Hepatocyte (in vitro differentiated cells): ENCODE measurements around the gene TACC2. TPM values are rescaled to one million over a fixed set of nuclear protein-coding genes. Genes with fewer than 3 reads are reported as not detected.

Source experiments
- DNase-seq: peaks from one replicate; pipeline ENCODE4 v3.0.0-alpha.2; 2016; ENCODE audit warnings: low spot score
- H2AFZ ChIP-seq: fragments of 200-600 bp; sonication (generic); 2 replicates; pipeline ENCODE4 v1.6.0; 2016; ENCODE audit warnings: antibody characterized with exemption, mild to moderate bottlenecking
- H3K27ac ChIP-seq: fragments of 200-600 bp; sonication (generic); 2 replicates; pipeline ENCODE4 v1.5.1; 2016; ENCODE audit warnings: mild to moderate bottlenecking
- H3K27me3 ChIP-seq: fragments of 200-600 bp; sonication (generic); 2 replicates; pipeline ENCODE4 v1.6.1; 2016
- H3K36me3 ChIP-seq: fragments of 200-600 bp; sonication (generic); replicated peaks from 2 replicates; pipeline ENCODE4 v1.5.1; 2016; ENCODE audit warnings: low read depth; ENCODE audit not compliant: insufficient read depth
- H3K4me1 ChIP-seq: fragments of 200-600 bp; sonication (generic); 2 replicates; pipeline ENCODE4 v1.5.1; 2016; ENCODE audit warnings: mild to moderate bottlenecking, moderate library complexity; ENCODE audit not compliant: insufficient read depth
- H3K4me2 ChIP-seq: fragments of 200-600 bp; sonication (generic); 2 replicates; pipeline ENCODE4 v1.6.0; 2016
- H3K4me3 ChIP-seq: fragments of 200-600 bp; sonication (generic); 2 replicates; pipeline ENCODE4 v1.5.1; 2016; ENCODE audit warnings: mild to moderate bottlenecking
- H3K79me2 ChIP-seq: fragments of 200-600 bp; sonication (generic); 2 replicates; pipeline ENCODE4 v1.6.0; 2017; ENCODE audit warnings: mild to moderate bottlenecking
- H3K9me2 ChIP-seq: fragments of 200-600 bp; sonication (generic); replicated peaks from 2 replicates; pipeline ENCODE4 v1.6.0; 2017; ENCODE audit warnings: mild to moderate bottlenecking; ENCODE audit not compliant: insufficient read depth
- H3K9me3 ChIP-seq: fragments of 200-600 bp; sonication (generic); 2 replicates; pipeline ENCODE4 v1.5.1; 2016; ENCODE audit warnings: low read depth, mild to moderate bottlenecking
- H4K20me1 ChIP-seq: fragments of 200-600 bp; sonication (generic); 2 replicates; pipeline ENCODE4 v1.6.0; 2016; ENCODE audit warnings: mild to moderate bottlenecking; ENCODE audit not compliant: insufficient read depth, poor library complexity, severe bottlenecking
- EZH2 ChIP-seq: fragments of 200-600 bp; sonication (generic); IDR thresholded peaks from 2 replicates; pipeline ENCODE4 v1.6.1; 2016; ENCODE audit warnings: antibody characterized with exemption, mild to moderate bottlenecking, borderline replicate concordance
- EZH2phosphoT487 ChIP-seq: fragments of 200-600 bp; sonication (generic); IDR thresholded peaks from one replicate; pipeline ENCODE4 v1.6.1; 2018; ENCODE audit warnings: antibody characterized with exemption, mild to moderate bottlenecking, low read depth, moderate library complexity; ENCODE audit not compliant: unreplicated experiment, severe bottlenecking
- WGBS: methylation state at CpG from one replicate; pipeline ENCODE4 v1.1.6; 2016; ENCODE audit warnings: low lambda C conversion rate; ENCODE audit errors: missing lambda C conversion rate; 5-methylcytosine and 5-hydroxymethylcytosine counted together
- polyA plus RNA-seq: library from polyadenylated mRNA; unstranded; fragments of >200 nt; fragmentation: Nextera tagmentation; extraction: Ambion mirVana; gene quantifications from 2 replicates; pipeline ENCODE4 v1.2.1, GENCODE V29; 2016
- total RNA-seq: library from RNA; depleted of rRNA; stranded (reverse); fragments of >200 nt; gene quantifications from 2 replicates; pipeline ENCODE4 v1.2.3, GENCODE V29; 2014
- TF ChIP-seq, protein P1 (sequence below): fragments of 200-600 bp; sonication (generic); IDR thresholded peaks from 2 replicates; pipeline ENCODE4 v1.5.1; 2016; ENCODE audit warnings: antibody characterized with exemption, mild to moderate bottlenecking; ENCODE audit not compliant: poor library complexity

The TACC2 gene
- total and polyA plus RNA-seq, 2 experiments from 2014 or later = 20.0 to 34.6 TPM

DNA sequence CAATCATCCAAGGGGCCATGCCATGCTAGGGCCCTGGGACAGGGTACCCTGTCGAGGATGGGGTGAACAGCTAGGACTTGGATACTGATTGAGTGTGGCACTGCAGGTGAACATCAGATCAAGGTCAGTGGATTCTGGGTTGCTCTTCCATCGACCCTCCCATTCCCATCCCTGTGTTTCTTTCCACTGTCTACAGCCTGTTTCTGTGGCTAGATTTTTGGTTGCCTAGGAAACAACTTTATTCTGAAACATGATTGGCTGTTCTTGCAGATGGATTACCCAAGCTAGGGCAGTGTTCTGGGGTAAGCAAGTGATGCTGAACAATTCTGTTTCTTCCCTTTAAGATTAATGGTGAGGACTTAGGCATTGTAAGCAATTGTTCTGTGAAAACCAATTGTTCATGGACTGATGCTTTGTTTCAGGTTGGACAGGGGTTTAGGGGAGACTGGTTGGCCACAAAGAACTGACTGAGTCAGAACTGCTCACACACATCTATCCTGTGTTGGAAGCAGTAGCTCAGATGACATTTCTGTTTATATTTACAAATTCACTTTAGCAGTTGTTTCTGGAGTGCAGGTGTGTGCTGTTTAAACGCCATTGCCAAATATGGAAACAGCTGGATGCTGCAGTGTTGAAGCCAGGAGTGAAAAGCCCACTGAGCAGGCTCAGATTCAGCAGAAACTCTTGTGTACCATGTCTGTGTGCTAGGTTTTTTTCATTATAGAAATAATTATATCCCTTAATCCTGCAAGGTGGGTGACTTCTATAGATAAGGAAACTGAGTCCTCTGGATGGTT is 179.8 kb downstream of the TACC2 start:
- H3K79me2 ChIP-seq = peaks cover 46% of the 10 kb centered on the region
- H3K27ac ChIP-seq = no peak overlapping the region
- H3K4me1 ChIP-seq = peaks cover 19% of the 10 kb centered on the region

DNA sequence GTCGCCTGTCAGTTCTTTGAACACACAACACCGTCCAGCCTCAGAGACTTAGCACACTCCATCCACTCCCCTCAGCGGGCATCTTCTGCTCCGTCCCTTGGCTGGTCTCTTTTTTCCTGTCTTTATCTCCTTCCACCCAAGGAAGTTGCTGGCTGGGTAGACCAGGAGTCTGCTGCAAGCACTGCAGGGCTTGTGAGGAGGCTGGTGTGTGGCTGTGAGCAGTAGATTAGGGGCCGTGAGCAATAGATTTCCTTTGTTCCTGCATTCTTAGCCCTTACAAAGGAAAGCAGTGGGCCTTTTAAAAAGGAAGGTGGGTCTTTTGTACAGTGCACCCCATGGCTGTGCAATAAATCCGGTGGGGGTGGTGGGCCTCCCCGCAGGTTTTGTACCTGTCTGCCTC is 181.8 kb downstream of the TACC2 start:
- 78% methylated on average over 7 of the region's 7 CpGs for WGBS
- Histone ChIP-seq H3K27ac (peak overlapping the region; percentile 71), H4K20me1 (peaks cover 18% of the 10 kb centered on the region)

More for the DNA sequence above, 179.8 kb downstream of the TACC2 start:
- 90% methylated on average over 3 of the region's 3 CpGs for WGBS
- no peak for DNase-seq
- no peaks in the 10 kb centered on the region for H3K27me3 ChIP-seq
- H2AFZ ChIP-seq = no peak overlapping the region
- H3K9me3 ChIP-seq = no peaks in the 10 kb centered on the region
- peaks cover 33% of the 10 kb centered on the region for H4K20me1 ChIP-seq
- no peaks in the 10 kb centered on the region for H3K9me2 ChIP-seq
- H3K4me3 ChIP-seq = no peak overlapping the region
- no peak for TF ChIP-seq EZH2
- TF ChIP-seq, protein P1, sequence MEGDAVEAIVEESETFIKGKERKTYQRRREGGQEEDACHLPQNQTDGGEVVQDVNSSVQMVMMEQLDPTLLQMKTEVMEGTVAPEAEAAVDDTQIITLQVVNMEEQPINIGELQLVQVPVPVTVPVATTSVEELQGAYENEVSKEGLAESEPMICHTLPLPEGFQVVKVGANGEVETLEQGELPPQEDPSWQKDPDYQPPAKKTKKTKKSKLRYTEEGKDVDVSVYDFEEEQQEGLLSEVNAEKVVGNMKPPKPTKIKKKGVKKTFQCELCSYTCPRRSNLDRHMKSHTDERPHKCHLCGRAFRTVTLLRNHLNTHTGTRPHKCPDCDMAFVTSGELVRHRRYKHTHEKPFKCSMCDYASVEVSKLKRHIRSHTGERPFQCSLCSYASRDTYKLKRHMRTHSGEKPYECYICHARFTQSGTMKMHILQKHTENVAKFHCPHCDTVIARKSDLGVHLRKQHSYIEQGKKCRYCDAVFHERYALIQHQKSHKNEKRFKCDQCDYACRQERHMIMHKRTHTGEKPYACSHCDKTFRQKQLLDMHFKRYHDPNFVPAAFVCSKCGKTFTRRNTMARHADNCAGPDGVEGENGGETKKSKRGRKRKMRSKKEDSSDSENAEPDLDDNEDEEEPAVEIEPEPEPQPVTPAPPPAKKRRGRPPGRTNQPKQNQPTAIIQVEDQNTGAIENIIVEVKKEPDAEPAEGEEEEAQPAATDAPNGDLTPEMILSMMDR = no peak
- no peak for TF ChIP-seq EZH2phosphoT487
- H3K36me3 ChIP-seq = no peaks in the 10 kb centered on the region
- no peak overlapping the region for H3K4me2 ChIP-seq

DNA sequence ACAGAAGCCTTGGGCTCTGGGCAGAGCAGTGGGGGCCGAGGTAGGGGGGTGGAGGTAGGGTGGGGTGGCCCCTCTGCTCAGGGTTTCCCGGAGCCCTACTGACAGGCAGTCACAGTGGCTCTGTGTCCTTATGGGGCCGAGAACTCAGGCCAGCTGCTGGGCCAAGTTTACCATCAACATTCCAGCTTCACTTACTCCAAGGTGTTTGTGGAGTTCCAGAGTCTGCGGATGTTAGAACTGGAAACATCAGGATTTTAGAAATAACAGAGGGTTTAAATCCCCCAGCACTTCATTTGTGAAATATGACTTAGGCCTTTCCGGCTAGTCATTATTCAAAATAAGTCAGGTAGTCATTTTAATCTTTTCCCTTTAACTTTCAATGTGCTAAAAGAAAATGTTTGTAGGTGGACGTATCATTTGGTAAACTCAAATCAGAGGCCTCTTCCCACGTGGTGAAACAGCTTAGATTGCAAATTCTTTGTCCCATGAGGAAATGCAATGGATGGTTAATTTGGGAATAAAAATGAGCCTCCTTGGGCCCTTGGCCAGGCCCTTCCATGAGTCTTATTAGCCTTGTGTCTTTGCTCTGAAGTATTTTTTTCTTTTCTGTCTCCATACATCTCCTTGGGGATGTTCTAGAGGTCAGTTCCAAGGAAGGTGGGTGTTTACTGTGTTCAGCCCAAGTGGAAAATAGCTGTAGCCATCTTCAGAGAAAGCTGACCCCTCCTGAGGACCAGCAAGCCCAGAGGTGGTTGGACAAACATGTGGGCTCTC is 182.5 kb downstream of the TACC2 start:
- H4K20me1 ChIP-seq = peaks cover 12% of the 10 kb centered on the region
- H3K9me3 ChIP-seq = no peaks in the 10 kb centered on the region
- H3K79me2 ChIP-seq = peaks cover 63% of the 10 kb centered on the region
- H3K4me3 ChIP-seq = no peak overlapping the region
- H3K27ac ChIP-seq = peak overlapping the region; percentile 71
- no peak for DNase-seq
- H3K9me2 ChIP-seq = no peaks in the 10 kb centered on the region
- H3K36me3 ChIP-seq = no peaks in the 10 kb centered on the region
- H3K4me1 ChIP-seq = peaks cover 12% of the 10 kb centered on the region
- no peak overlapping the region for H2AFZ ChIP-seq
- WGBS = 72% methylated on average over 7 of the region's 7 CpGs
- H3K27me3 ChIP-seq = no peaks in the 10 kb centered on the region
- TF ChIP-seq EZH2 (no peak), EZH2phosphoT487 (no peak)
- TF ChIP-seq, protein P1 = no peak
- H3K4me2 ChIP-seq = no peak overlapping the region

More for the DNA sequence above, 181.8 kb downstream of the TACC2 start:
- Histone ChIP-seq H3K9me3 (no peaks in the 10 kb centered on the region), H3K36me3 (no peaks in the 10 kb centered on the region), H3K4me1 (peaks cover 12% of the 10 kb centered on the region), H3K4me2 (no peak overlapping the region), H2AFZ (no peak overlapping the region), H3K9me2 (no peaks in the 10 kb centered on the region), H3K27me3 (no peaks in the 10 kb centered on the region), H3K4me3 (no peak overlapping the region), H3K79me2 (peaks cover 64% of the 10 kb centered on the region)
- TF ChIP-seq EZH2 (no peak), EZH2phosphoT487 (no peak)
- TF ChIP-seq, protein P1 = no peak
- no peak for DNase-seq
